Keratinocyte (primary cell): ENCODE results near the gene CD81.
"Not testable (repeated sequence)": the region's sequence is repeated elsewhere in the genome, so short reads cannot be mapped to it uniquely, and the experiment has no call there.

Source experiments
- CTCF ChIP-seq, 3 experiments: IDR thresholded peaks in 1 of 3; conservative IDR thresholded peaks in 1 of 3; optimal IDR thresholded peaks in 1 of 3; 2 replicates in 2 of 3; 3 replicates in 1 of 3; pipeline versions ENCODE3 to v1.5.1; 2011; ENCODE audit warnings: low read length in 3 of 3, mild to moderate bottlenecking in 3 of 3, moderate library complexity in 2 of 3, control low read depth in 1 of 3, inconsistent platforms in 1 of 3; ENCODE audit not compliant: insufficient read depth in 2 of 3; ENCODE audit errors: extremely low read depth in 1 of 3
- EZH2 ChIP-seq: IDR thresholded peaks from one replicate; pipeline ENCODE4 v1.6.1; 2012; ENCODE audit warnings: inconsistent platforms, mild to moderate bottlenecking, low read length, moderate library complexity

- not testable (repeated sequence) for TF ChIP-seq CTCF (optimal IDR thresholded peaks at IDR 0.05 in 1 of 3, IDR thresholded peaks at IDR 0.05 in 1 of 3, conservative IDR thresholded peaks at IDR 0.05 in 1 of 3; ENCODE audit: extremely low read depth in 1 of 3, insufficient read depth in 2 of 3, low read length in 3 of 3); EZH2
Observed at GRCh38 chr11:2357651-2358050, 19.5 kb upstream of the CD81 start.
